Measurements from ENCODE around the gene TRIM62.

The TRIM62 gene

DNA sequence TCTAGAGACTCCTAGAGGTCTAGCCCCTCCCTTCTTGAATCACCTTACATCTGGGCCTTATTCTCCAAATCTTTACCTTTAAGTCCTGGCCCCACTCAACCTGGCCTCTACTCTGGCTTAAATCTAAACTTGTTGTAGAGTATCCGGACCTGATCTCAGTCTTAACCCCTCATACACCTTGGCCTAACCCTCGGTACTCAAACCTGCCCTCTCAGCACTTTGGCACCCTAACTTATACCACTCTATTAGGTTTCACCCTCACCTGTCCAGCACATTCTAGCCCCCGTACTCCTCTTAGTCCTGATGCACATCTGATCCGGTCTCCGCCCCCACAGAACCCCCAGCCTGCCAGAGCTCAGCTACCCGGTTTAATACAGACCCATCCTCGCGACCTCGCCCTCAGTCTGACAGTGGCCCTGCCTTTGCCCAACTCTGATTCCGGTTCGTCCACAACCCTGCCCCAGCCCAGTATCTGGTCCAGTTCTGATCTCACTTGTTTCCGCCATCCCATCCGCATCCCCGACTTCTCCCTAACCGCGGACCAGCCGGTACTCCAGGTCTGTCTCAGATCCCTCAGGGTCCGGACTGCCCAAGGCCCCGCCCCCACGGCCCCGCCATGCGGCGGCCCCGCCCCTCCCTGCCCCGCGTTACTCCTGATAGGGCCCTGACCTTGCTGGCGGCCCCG lies 1.5 kb downstream of the TRIM62 start:
- DNase-seq = no peak

- DNase-seq = no peak
Measured at GRCh38 chr1:33178836-33179439, 2.9 kb downstream of the TRIM62 start.

- no peak for DNase-seq
Measured at GRCh38 chr1:33177996-33178540, 3.8 kb downstream of the TRIM62 start.

GRCh38 chr1:33176887-33177286 lies 5.0 kb downstream of the TRIM62 start:
- no peak for DNase-seq

DNA sequence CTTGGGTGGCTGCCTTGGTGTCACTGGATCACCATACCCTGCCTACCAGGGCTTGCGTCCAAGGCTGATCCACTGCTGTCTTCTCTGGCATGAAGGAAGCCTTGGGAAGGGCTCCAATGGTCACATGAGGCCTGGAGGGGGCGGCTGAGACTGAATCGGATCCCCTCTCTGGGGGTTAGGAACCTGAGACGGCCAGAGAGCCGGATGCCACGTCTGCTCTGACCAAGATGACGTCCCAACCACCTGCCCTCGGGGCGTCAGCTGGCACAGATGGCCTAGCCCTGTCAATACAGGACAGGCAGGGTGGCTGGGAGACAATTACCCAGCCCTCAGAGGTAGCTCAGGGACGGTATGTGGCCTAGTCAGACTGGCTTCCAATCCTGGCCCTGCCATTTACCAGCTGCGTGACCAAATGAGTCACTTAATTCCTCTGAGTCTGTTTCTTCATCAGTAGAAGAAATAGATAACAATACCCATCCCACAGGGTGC lies 5.4 kb downstream of the TRIM62 start:
- DNase-seq = no peak

- DNase-seq = no peak
Measured at GRCh38 chr1:33175865-33176264, 6.0 kb downstream of the TRIM62 start.

DNA sequence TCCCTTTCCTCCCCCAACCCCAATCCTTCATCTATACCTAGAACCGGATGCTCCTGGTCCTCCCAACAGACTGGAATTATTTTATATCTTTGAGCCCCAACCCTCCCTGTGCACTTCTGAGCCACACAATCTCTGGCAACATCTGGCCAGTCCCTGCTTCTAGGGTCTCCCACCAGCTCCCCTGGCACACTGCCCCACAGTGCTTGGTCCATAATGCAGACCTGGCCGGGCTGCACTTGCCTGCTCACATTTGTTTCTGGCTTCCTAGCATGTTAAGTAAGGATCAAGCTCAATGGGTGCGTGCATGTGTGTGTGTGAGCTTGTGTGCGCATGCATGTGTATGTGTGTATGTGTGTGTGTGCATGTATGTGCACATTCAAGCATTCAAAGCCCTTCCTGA lies 8.8 kb downstream of the TRIM62 start:
- DNase-seq = no peak

- DNase-seq = no peak
Measured at GRCh38 chr1:33171977-33172813, 9.6 kb downstream of the TRIM62 start.

DNA sequence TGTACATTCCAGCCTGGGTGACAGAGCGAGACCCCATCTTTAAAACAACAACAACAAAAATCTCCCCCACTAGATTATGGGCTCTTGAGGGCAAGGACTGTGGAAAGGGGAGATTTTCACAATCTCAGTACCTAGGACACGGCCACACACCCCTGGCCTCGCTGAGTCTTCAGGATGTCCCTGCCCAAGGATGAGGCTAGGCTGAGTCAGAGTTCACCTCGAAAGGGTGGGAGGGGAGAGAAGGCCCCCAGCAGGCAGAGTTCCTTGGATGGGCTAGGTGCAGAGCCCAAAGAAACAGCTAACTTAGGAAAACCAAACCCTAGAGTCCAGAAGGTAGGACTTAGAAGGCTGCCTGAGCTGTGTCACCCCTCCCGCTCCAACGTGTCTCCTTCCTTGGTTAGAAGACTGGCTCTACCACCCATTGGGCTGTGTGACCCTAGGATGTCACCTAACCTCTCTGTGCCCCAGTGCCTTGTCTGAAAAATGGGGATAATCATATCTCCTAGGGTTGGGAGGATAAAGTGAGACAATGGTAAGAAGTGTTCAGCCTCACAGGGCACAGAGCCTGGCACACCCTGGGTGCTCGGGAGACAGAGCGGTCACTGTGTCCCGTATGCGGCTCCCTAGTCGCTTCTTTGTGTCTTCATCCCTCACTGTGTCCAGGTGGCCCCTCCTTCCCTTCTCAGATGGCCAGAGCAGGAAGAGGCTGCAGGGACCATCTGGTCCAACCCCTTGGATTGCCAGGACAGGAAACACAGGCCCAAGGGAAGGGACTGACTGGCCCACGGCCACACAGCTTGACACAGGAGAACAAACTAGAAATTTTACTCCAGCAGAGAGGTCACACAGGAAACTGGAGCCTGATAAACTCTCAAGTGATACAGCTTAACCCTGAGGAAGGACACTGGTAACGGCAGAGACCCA lies 11.2 kb downstream of the TRIM62 start:
- DNase-seq = no peak

DNA sequence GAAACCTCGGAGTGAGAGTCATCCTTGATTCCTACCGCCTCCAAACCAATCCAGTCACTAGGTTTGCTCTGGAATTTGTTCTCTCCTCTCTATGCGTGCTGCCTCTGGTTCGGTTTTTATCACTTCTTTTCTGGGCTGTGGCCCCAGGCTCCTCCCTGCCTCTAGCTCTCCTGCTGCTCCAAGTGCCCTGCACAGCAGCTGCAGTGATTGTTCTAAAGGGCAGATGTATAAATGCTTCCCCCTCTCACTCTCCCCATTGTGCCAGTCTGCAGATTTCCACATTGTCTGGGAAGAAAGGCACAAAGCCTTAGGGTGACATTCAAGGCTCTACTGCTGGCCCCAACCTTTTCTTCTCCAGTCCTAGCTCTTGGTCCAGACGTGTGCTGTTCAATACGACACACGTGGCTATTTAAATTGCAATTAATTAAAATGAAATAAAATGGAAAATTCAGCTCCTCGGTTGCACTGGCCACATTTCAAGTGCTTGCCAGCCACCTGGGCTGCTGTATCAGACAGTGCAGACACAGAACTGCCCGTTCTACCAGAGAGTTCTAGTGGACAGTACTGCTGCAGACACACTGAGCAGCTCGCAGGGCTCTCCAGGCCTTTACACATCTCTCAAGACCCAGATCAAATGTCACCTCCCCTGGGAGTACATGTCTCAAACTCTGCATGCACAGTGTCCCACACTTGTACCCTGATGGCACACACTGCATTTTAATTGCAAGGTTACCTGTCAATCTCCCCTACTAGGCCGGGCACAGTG lies 12.4 kb downstream of the TRIM62 start:
- no peak for DNase-seq

DNA sequence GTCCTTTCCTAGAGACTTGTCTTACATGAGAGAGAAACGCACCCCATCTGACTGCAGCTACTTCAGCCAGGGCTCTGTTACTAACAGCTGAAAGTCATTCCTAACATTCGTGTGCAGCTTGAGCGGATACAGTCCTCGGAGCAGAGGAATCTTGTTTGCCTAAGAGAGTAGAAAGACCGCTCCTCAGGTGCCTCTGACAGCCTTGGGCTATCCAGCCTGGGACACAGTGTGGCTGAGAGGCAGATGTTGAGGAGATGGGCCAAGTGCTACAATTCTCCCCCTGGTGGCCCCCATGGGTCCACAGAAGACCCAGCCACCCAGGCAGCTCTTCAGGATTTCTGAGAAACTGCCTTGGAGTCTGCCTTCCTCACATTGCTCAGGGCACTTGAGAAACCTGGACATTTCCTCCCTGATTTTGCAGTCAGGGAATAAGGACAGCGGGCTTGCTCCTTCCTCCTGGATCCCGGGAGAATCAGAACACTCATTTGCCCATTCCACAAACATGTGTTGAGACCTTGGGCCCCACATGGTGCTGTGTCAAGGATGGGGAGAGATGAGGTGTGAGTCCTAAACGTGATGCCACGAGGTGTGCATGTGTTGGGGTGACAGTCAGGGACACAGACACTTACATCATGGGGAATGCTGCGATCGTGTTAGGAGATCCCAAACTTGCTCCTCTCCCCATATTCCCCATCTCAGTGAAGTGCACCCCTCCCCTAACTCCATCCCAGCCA lies 13.1 kb downstream of the TRIM62 start:
- DNase-seq = no peak

DNA sequence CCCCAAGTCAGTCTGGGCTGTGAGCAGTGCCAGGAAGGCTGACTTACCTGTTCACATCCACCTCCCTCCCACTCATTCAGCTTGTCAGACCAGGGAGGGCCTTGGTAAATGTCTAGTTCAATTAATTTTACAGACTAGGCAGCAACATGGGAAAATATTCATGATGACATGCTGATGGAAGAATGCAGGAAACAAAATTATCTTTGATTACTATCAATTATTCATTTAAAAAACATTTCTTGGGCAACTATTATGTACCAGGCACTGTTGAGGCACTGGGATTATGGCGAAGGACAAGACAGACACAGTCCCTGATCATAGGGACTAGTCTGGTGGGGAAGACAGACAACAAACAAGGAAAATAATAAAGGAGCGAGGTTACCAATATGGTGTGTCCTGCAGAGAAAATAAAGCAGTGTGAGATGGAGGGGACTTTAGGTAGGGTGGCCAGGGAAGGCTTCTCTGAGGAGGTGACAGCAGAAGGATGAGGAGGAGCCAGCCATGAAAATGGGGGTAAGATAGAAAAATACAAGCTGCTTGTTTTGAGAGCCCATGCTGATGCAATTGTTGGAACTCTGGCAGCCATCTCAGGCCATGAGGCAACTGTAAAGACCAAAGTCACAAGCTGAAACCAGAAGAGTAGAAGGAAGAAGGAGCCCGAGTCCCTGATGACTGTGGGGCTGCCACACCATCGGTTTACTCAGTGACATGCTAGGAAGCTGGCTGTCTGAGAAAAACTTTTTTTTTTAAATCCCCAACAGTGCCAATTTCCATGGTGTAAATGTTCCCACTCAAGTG lies 14.0 kb downstream of the TRIM62 start:
- DNase-seq = no peak

DNA sequence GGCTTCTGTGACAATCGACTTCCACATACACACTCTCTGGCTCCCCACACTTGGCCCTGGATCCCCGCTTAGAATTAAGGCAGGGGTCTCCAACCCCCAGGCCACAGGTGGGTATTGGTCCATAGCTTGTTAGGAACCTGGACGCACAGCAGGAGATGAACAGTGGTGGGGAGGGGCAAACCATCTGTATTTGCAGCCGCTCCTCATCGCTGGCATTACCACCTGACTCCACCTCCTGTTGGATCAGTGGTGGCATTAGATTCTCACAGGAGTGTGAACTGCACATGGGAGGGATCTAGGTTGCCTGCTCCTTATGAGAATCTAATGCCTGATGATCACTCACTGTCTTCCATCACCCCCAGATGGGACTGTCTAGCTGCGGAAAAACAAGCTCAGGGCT lies 16.0 kb downstream of the TRIM62 start:
- no peak for DNase-seq

DNA sequence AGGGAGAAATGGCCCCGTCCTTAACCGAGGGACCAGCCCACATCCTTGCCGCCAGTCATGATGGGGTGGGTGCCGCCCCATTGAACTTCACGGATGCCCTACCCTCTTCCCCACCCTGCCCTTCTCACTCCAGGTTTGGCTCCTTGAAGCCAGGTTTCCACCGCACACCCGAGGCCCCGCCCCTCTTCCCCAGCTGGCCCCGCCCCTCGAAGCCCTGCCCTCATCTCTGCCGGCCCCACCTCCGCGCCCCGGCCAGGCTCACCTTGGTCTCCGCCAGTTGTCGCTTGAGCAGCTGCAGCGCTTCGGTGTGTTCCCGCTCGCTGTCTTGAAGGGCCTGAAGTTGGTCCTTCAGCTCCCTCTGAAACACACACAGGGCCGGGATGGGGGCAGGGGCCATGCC lies 16.6 kb downstream of the TRIM62 start:
- DNase-seq = no peak

GRCh38 chr1:33163621-33164519 lies 18.0 kb downstream of the TRIM62 start:
- no peak for DNase-seq

GRCh38 chr1:33162141-33162540 lies 19.7 kb downstream of the TRIM62 start:
- no peak for DNase-seq

DNA sequence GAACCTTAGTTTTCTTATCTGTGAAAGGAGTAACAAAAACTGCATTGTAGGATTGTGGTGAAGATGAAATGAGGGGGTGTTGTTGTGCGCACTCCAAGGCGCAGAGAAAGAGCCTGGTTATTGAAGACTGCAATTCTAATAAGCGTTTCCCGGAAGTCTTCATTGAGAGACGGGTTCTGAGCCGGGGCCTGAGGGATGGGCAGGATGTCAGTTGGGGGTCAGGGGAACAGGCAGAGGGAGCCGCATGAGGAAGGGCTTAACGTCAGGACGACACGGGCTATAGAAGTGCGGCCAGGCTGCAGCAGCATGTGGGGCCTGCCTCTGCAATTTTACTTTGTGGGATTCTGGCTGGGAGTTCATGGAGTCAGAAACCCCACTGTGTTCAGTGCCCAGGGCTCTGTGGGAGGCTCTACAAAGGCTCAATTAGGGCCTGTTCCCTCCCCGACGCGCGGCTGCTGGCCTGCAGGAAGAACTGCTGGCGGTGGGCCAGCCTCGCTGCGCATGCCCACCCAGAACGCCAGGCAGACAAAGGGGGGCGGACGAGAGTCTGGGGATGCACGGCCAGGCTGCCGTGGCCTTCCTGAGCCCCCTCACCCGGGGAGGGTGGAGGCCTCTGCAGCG lies 20.7 kb downstream of the TRIM62 start:
- DNase-seq = no peak

DNA sequence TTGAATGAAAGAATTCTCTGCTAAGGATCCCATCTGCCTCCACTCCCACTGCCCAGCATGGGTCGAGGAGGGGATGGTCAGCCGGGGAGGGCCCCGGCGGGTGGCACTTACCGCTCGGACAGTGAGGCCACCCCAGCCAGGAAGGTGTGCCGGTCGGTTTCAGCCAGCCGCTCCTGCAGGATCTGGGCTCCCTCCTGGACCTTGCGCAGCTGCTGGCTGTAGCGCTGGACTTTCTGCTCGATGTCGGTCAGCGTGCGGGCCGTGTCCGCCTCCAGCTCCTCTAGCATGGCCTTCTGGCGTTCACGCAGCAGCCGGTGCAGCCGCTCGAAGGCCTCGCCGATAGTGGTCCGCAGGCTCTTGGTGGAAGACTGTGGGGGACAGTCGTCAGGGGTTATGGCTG lies 22.3 kb downstream of the TRIM62 start:
- no peak for DNase-seq

DNA sequence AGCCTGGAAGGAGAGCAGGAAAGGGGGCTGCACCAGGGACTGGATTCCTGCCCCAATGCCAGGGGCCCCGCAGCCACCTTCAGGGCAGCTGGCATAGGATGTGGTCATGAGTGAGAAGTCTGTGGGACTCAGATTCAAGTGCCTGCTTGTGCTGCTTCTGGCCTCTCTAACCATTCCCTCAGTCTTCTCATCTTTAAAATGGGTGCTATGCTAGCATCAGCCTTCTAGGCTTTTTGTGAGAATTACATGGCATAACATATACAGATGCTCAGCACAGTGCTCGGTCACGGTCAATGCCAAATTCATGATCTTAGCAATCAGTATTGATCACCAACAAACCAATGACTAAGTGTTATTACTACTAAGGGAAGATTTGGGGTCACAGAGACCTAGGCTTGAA lies 23.5 kb downstream of the TRIM62 start:
- no peak for DNase-seq
